ENCODE data around the gene POU5F1.
"Not testable (repeated sequence)": the region's sequence is repeated elsewhere in the genome, so short reads cannot be mapped to it uniquely, and the experiment has no call there.

POU5F1 gene

DNA sequence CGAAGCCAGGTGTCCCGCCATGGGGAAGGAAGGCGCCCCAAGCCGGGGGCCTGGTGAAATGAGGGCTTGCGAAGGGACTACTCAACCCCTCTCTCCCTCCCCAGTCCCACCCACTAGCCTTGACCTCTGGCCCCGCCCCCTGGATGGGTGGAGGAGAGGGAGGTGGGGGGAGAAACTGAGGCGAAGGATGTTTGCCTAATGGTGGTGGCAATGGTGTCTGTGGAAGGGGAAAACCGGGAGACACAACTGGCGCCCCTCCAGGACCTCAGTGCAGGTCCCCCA is at the start of gene POU5F1:
POU5F1 (minus strand) TSS at position 83 of the 282 bp plus-strand sequence; CDS start at position 21, 62 bp downstream.
- H3K27ac Mint-ChIP-seq (ENCODE audit: low read depth) = no peak within 1 kb of the TSS
- H3K4me1 Mint-ChIP-seq = no peaks in the 10 kb centered on the region
- no peaks in the 10 kb centered on the region for H3K27me3 Mint-ChIP-seq
- ATAC-seq (replicated peaks; ENCODE audit: extremely low read depth, poor library complexity, severe bottlenecking) = no peak
- no peak within 1 kb of the TSS for H3K4me3 Mint-ChIP-seq
- H3K36me3 Mint-ChIP-seq (ENCODE audit: insufficient read depth) = no peaks in the 10 kb centered on the region
- DNase-seq (ENCODE audit: low spot score in 2 of 2) = no peak
- H3K9me3 Mint-ChIP-seq = no peaks in the 10 kb centered on the region

DNA sequence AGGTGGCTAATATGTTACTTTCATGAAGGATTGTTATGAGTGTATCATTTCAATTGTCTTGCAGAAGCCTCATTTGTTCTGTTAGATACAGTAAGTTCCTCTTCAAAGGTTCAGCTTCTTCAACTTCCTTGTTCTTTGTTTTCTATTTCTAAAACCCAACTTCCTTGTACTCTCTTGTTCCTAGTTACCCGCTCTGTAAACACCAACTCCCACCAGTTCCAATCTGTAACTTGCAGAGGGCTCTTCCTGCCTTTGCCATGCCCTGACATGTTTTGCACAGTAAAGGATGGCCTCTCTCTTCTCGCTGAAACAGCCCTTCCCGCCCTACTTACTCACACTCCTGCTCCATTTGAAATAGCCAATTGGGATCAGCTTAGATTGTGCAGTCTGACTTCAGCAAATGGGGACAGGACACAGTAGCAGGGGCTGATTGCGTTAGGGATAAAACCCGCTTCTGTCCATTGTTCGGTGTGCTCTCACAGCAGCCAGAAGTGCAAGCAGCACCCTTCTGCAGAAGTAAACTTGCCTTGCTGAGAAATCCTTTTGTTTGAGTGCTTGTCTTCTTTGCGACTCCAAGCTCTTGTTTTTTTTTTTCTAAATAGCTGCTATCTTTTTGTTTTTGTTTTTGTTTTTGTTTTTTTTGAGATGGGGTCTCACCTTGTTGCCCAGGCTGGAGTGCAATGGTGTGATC is 45.9 kb upstream of the POU5F1 start:
- Mint-ChIP-seq H3K4me3 (no peak overlapping the region), H3K4me1 (no peaks in the 10 kb centered on the region)

DNA sequence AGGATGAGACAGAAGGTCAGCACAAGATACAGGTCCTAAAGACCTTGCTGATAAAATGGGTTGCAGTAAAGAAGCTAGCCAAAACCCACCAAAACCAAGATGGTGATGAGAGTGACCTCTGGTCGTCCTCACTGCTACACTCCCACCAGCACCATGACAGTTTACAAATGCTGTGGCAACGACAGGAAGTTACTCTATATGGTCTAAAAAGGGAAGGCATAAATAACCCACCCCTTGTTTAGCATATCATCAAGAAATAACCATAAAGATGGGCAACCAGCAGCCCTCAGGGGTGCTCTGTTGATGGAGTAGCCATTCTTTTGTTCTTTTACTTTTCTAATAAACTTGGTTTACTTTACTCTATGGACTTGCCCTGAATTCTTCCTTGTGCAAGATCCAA is 44.7 kb upstream of the POU5F1 start:
- H3K27ac Mint-ChIP-seq (ENCODE audit: low read depth); H3K36me3 Mint-ChIP-seq (ENCODE audit: insufficient read depth); DNase-seq (ENCODE audit: low spot score in 2 of 2); ATAC-seq (replicated peaks; ENCODE audit: extremely low read depth, poor library complexity, severe bottlenecking); H3K4me1 Mint-ChIP-seq; H3K4me3 Mint-ChIP-seq; H3K27me3 Mint-ChIP-seq; H3K9me3 Mint-ChIP-seq: not testable (repeated sequence)

More for the DNA sequence above, 45.9 kb upstream of the POU5F1 start:
- Mint-ChIP-seq H3K27ac (ENCODE audit: low read depth) (no peak overlapping the region), H3K27me3 (no peaks in the 10 kb centered on the region), H3K36me3 (ENCODE audit: insufficient read depth) (no peaks in the 10 kb centered on the region), H3K9me3 (peaks cover 5% of the 10 kb centered on the region)
- ATAC-seq (replicated peaks; ENCODE audit: extremely low read depth, poor library complexity, severe bottlenecking) (no peak), DNase-seq (ENCODE audit: low spot score in 2 of 2) (no peak)

DNA sequence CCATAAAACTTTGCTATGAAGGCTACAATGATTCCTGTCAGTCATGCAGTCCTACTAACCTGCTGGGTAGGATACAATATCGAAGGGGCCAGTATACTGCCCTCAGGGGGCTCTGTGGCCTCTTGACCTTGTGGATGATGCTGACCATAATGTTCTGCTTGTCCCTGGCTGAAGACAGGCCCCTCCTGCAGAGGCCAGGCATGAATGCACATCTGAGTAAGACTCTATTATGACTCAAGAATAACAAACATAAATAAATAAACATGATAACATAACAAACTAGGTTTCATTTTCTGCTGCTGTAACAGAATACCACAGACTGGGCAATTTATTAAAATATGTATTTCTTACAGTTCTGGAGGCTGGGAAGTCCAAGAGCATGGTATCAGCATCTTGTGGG is 44.0 kb upstream of the POU5F1 start:
- Mint-ChIP-seq H3K4me1 (no peaks in the 10 kb centered on the region), H3K9me3 (peaks cover 5% of the 10 kb centered on the region), H3K36me3 (ENCODE audit: insufficient read depth) (no peaks in the 10 kb centered on the region), H3K27me3 (no peaks in the 10 kb centered on the region), H3K27ac (ENCODE audit: low read depth) (no peak overlapping the region), H3K4me3 (no peak overlapping the region)
- ATAC-seq (replicated peaks; ENCODE audit: extremely low read depth, poor library complexity, severe bottlenecking) = no peak
- DNase-seq (ENCODE audit: low spot score in 2 of 2) = no peak

GRCh38 chr6:31210741-31211532 is 40.5 kb upstream of the POU5F1 start:
- no peak for ATAC-seq (replicated peaks; ENCODE audit: extremely low read depth, poor library complexity, severe bottlenecking)
- Mint-ChIP-seq H3K9me3 (no peaks in the 10 kb centered on the region), H3K4me1 (peaks cover 2% of the 10 kb centered on the region), H3K4me3 (no peak overlapping the region), H3K27ac (ENCODE audit: low read depth) (no peak overlapping the region), H3K27me3 (no peaks in the 10 kb centered on the region), H3K36me3 (ENCODE audit: insufficient read depth) (no peaks in the 10 kb centered on the region)
- DNase-seq (ENCODE audit: low spot score in 2 of 2) = no peak

- ATAC-seq (replicated peaks; ENCODE audit: extremely low read depth, poor library complexity, severe bottlenecking) (no peak), DNase-seq (ENCODE audit: low spot score in 2 of 2) (no peak)
- peaks cover 9% of the 10 kb centered on the region for H3K4me1 Mint-ChIP-seq
- H3K4me3 Mint-ChIP-seq = no peak overlapping the region
- no peaks in the 10 kb centered on the region for H3K9me3 Mint-ChIP-seq
- H3K36me3 Mint-ChIP-seq (ENCODE audit: insufficient read depth) = no peaks in the 10 kb centered on the region
- H3K27me3 Mint-ChIP-seq = no peaks in the 10 kb centered on the region
- H3K27ac Mint-ChIP-seq (ENCODE audit: low read depth) = no peak overlapping the region
These were observed 39.6 kb upstream of the POU5F1 start for GRCh38 chr6:31210123-31210522.

DNA sequence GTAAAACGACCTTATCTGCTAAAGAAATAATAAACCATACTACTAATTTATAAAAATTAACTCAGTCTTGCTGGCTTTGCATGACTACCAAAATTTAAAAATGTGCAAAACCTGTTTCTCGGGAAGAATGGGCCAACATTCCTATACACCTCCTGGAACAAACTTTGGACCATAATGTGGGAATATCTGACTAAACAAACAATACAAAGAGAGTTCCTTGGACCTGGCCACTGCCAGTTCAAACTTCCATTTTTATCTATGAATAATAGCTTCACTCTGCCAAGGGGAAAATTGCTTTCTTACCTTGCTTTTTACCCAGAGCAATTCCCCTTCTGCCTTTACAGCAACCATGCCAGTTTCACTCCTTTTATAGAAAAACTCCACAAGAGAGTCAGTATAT is 38.7 kb upstream of the POU5F1 start:
- Mint-ChIP-seq H3K4me1 (peaks cover 14% of the 10 kb centered on the region), H3K36me3 (ENCODE audit: insufficient read depth) (no peaks in the 10 kb centered on the region), H3K9me3 (no peaks in the 10 kb centered on the region), H3K27me3 (no peaks in the 10 kb centered on the region), H3K27ac (ENCODE audit: low read depth) (no peak overlapping the region), H3K4me3 (no peak overlapping the region)
- no peak for ATAC-seq (replicated peaks; ENCODE audit: extremely low read depth, poor library complexity, severe bottlenecking)
- DNase-seq (ENCODE audit: low spot score in 2 of 2) = no peak

DNA sequence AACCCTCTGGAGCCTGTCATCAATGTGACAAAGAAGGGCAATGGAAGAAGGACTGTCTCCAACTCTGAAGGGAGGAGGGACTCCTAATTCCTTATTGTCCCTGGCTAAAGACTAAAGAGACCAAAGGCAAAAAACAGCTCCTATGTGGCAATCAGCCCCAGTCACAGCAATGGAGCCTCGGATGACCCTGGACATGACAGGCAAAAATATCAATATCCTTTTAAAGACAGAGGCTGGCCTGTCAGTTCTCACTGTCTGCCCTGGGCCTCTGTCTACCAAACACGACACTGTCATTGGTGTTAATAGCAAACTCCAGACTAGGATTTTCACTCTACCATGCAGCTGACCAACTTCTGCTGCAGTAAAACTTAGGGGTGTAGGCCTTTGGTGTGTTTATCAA is 38.0 kb upstream of the POU5F1 start:
- H3K27me3 Mint-ChIP-seq = no peaks in the 10 kb centered on the region
- peaks cover 20% of the 10 kb centered on the region for H3K4me1 Mint-ChIP-seq
- no peak overlapping the region for H3K4me3 Mint-ChIP-seq
- peaks cover 4% of the 10 kb centered on the region for H3K36me3 Mint-ChIP-seq (ENCODE audit: insufficient read depth)
- ATAC-seq (replicated peaks; ENCODE audit: extremely low read depth, poor library complexity, severe bottlenecking) = no peak
- H3K9me3 Mint-ChIP-seq = no peaks in the 10 kb centered on the region
- no peak for DNase-seq (ENCODE audit: low spot score in 2 of 2)
- no peak overlapping the region for H3K27ac Mint-ChIP-seq (ENCODE audit: low read depth)

DNA sequence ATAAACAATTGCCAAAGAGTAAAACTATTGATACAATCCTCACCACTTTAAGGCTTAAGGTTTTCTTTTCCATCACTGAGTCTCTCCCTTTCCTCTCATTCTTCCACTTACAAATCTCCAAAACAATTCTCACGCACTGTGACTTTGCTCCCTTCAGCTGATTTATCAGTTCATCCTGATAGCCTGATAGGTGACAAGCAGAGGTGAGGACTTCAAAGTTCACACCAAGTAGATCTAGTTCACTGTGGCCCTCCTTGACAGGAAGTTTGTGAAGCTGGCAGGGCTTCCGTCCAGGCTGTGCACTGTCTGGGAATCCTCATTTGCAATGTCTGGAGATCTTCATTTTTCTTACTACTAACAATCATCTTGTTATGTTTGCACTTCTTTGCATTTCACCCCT is 35.2 kb upstream of the POU5F1 start:
- peaks cover 5% of the 10 kb centered on the region for H3K36me3 Mint-ChIP-seq (ENCODE audit: insufficient read depth)
- no peak for DNase-seq (ENCODE audit: low spot score in 2 of 2)
- H3K9me3 Mint-ChIP-seq = no peaks in the 10 kb centered on the region
- peak overlapping the region; percentile 49 for H3K27ac Mint-ChIP-seq (ENCODE audit: low read depth)
- peaks cover 45% of the 10 kb centered on the region for H3K4me1 Mint-ChIP-seq
- no peaks in the 10 kb centered on the region for H3K27me3 Mint-ChIP-seq
- peak overlapping the region; percentile 47 for H3K4me3 Mint-ChIP-seq
- no peak for ATAC-seq (replicated peaks; ENCODE audit: extremely low read depth, poor library complexity, severe bottlenecking)

DNA sequence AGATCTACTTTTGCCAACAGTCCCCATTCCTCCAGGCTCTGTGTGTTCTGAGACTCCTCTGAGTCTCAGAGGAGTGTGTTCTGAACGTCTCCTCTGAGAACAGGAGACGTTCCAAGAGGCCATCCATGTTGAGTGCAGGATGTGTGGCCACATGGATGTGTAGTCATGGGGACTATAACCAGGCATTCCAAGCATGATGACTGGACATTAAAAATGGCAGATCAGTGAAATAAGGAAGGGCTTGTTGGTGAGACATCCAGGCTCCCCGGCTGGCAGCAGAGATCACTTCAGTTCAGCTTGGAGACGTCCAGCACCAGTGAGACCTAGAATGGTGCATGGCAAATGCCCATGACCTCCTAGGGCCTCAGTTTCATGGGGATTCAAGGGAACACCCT is 34.3 kb upstream of the POU5F1 start:
- H3K4me1 Mint-ChIP-seq = peaks cover 45% of the 10 kb centered on the region
- DNase-seq (ENCODE audit: low spot score in 2 of 2) (no peak), ATAC-seq (replicated peaks; ENCODE audit: extremely low read depth, poor library complexity, severe bottlenecking) (no peak)
- no peaks in the 10 kb centered on the region for H3K9me3 Mint-ChIP-seq
- no peaks in the 10 kb centered on the region for H3K27me3 Mint-ChIP-seq
- peaks cover 7% of the 10 kb centered on the region for H3K36me3 Mint-ChIP-seq (ENCODE audit: insufficient read depth)
- peak overlapping the region; percentile 96 for H3K27ac Mint-ChIP-seq (ENCODE audit: low read depth)
- peak overlapping the region; percentile 76 for H3K4me3 Mint-ChIP-seq

DNA sequence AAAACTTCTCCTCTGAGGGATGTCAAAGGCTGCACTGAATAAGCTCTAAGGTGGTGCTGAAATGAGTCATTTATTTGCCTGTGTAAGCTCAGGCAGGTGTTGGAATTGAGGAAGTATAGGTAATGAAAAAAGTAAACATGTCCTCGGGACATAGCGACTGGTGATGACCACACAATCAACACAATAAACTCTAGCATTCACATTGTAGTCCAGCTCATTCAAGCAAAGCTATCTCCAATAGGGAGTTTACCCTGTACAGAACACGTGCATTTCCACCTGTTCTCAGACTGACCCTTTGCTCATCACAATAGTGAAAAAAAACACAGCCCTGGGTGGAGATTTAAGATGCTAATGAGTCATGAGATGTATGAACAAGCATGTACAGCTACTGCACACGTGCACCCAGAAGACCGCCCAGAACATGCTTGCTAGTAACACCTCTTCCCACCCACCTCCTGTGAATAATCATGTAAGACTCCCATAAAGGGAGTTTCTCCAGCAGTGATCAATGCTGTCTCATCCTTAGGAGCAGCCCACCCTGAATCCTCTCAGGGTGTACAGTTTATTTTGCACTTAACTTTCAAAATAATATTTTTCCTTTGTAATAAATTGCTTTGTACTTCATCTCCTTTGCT is 33.0 kb upstream of the POU5F1 start:
- Mint-ChIP-seq H3K36me3 (ENCODE audit: insufficient read depth) (peaks cover 15% of the 10 kb centered on the region), H3K4me3 (peak overlapping the region; percentile 76), H3K27ac (ENCODE audit: low read depth) (peak overlapping the region; percentile 96), H3K9me3 (no peaks in the 10 kb centered on the region), H3K4me1 (peaks cover 57% of the 10 kb centered on the region), H3K27me3 (no peaks in the 10 kb centered on the region)
- ATAC-seq (replicated peaks; ENCODE audit: extremely low read depth, poor library complexity, severe bottlenecking) (peak; percentile 80), DNase-seq (ENCODE audit: low spot score in 2 of 2) (peak in 1 of 2 donors; percentile 57)

GRCh38 chr6:31202259-31203166 is 32.0 kb upstream of the POU5F1 start:
- peaks cover 57% of the 10 kb centered on the region for H3K4me1 Mint-ChIP-seq
- H3K27ac Mint-ChIP-seq (ENCODE audit: low read depth) = peak overlapping the region; percentile 96
- no peak for DNase-seq (ENCODE audit: low spot score in 2 of 2)
- peak overlapping the region; percentile 50 for H3K4me3 Mint-ChIP-seq
- ATAC-seq (replicated peaks; ENCODE audit: extremely low read depth, poor library complexity, severe bottlenecking) = no peak
- H3K9me3 Mint-ChIP-seq = no peaks in the 10 kb centered on the region
- peaks cover 24% of the 10 kb centered on the region for H3K36me3 Mint-ChIP-seq (ENCODE audit: insufficient read depth)
- no peaks in the 10 kb centered on the region for H3K27me3 Mint-ChIP-seq
